Stimulated activated CD4-positive, alpha-beta T cell treated with anti-CD3 and anti-CD28 coated beads, TNF-alpha, amount 100 ng/mL, for 24 hours (primary cell): ENCODE measurements around the gene PIP4K2C.
A peak's percentile ranks its signal among the peaks of the same experiment; 100 is the strongest.

Experiments used
- DNase-seq, 3 experiments: peaks; one replicate each; pipeline ENCODE4 v3.0.0-alpha.2; 2020; ENCODE audit warnings: low read depth in 3 of 3

Gene PIP4K2C

DNA sequence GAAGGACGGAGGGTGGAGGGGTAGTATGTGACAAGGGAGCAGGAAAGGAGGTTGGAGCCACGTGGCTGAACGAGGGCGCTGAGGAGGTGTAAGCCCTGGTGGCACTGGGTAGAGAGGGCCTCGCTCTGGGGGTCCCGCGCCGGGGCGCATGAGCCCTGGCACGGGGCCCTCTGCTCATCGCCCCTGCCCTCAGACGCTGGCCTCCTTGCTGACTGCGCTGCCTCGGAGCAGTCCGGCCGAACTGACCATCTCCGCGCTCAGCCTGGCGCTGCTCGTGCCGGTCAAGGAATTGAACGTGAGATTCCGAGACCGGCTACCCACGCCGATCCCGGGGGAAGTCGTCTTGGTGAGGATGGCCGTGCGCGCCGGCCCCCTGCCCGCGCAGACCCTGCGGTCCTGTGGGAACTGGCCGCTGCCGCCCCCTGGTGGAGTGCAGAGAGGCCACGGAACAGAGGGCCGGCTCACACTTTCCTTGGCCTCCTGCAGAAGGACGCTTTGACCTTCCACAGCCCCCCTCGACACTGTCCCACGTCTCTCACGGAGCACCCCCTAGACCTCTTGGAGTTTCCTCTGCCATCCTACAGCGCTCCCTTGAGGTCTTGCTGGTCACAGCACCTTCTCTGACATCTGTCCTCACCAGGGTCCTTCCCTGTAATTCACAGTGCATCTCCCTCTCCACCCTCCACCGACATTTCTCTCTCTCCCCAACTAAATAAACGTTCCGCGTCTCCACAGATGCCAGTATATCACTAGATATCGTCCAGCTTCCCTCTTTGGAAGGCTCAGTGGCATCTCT is 30.7 kb downstream of the PIP4K2C start:
- DNase-seq = peak in 2 of 3 experiments; percentile 43 to 59

DNA sequence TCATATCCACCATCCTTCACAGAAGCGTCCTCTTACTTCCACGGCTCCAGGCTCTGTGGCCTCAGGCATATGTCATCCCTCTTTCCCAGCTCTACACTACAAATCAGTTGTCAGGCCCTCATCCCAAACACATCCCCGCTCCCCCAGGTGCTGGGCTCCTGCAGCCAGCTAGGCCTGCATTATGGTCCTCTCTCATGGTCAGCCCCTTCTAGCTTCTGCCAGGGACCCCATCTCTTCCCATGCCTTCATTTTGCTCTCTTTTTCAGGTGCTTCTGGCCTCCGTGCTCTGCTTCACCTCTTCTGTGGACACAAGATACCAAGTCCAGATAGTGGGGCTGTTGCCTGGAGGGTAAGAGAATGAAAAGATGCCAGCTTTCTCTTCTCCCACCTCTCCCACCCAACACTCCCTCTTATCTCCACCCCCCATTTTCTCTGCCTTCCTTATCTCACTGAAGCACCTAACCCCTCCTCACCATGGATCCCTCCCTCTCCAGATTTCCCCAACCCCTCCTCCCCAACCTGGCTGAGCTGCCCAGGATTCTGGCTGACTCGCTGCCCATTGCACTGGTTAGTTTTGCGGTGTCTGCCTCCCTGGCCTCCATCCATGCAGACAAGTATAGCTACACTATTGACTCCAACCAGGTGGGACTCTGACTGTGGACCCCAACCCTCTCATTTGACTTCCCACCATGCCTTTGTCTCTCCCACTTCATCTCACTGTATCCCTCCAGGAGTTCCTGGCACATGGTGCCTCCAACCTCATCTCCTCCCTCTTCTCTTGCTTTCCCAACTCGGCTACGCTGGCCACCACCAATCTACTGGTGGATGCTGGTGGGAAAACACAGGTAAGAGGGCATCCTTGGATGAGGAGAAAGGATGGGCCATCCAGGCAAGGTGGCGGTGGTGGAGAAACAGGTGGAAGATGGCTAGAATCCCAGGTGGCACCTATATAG is 31.6 kb downstream of the PIP4K2C start:
- DNase-seq = no peak

DNA sequence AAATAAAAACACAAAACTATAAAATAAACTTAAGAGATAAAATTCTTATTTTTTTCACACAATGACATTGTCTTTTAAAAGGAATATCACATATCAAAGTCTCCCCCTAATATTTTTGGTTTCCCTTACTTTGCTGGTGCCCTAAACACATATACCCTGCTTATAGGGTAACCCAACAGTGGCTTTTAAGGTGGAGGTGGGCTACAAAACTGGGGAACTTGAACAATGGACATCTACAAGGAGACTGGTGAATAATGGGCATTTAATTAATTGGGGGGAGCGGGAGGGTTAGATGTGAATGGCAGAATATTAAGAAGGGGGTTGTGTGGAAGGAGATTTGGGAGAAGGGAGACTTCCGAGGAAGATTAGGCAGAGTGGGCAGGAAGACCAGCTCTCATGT is 32.4 kb downstream of the PIP4K2C start:
- DNase-seq = no peak

DNA sequence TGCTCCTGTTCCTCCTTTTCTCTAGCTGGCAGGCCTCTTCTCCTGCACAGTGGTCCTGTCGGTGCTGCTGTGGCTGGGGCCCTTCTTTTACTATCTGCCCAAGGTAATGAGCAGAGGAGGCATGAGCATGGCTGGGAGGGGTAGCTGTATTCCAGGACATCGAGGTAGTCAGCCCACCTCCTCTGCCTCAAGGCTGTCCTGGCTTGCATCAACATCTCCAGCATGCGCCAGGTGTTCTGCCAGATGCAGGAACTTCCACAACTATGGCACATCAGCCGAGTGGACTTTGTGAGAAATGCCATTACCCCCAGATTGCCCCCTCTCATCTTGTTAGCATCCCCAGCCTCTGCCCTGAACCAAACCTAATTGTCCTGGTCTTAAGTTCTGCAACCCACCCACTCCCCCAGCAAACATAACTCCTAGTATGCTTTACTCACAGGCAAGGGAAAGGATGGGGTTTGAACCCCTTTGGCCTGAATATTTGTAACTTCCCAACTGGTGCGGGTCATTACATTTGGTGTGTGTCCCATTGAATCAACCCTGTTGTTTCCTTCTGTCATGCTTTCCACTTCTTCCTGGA is 32.9 kb downstream of the PIP4K2C start:
- DNase-seq = no peak

DNA sequence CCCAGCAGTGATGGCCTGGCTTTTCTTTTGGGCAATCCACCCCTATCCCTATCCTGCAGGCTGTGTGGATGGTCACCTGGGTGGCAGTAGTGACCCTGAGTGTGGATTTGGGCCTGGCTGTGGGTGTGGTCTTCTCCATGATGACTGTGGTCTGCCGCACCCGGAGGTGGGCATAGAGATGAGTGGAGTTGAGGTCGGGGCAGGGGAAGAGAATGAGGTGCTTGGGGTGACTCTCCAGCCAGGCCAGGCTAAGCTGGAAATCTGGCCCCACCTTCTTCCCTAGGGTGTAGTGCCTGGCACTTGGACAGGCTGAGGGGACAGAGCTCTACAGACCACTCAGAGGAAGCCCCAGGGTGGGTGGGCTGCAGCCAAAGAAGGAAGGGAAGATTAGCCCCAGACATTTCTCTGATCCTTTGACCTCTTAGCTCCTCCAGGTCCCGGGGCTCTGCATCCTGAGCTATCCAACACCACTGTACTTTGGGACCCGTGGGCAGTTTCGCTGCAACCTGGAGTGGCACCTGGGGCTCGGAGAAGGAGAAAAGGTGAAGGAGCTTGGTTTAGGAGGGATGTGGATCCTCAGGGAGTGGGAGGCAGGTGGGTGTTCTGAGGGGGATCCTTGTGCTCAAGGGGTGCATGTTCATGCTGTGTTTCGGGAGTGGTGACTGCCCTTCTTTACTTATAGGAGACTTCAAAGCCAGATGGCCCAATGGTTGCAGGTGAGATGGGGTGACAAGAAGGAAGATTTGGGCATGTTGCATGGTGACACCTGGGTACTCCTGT is 33.6 kb downstream of the PIP4K2C start:
- DNase-seq = no peak

DNA sequence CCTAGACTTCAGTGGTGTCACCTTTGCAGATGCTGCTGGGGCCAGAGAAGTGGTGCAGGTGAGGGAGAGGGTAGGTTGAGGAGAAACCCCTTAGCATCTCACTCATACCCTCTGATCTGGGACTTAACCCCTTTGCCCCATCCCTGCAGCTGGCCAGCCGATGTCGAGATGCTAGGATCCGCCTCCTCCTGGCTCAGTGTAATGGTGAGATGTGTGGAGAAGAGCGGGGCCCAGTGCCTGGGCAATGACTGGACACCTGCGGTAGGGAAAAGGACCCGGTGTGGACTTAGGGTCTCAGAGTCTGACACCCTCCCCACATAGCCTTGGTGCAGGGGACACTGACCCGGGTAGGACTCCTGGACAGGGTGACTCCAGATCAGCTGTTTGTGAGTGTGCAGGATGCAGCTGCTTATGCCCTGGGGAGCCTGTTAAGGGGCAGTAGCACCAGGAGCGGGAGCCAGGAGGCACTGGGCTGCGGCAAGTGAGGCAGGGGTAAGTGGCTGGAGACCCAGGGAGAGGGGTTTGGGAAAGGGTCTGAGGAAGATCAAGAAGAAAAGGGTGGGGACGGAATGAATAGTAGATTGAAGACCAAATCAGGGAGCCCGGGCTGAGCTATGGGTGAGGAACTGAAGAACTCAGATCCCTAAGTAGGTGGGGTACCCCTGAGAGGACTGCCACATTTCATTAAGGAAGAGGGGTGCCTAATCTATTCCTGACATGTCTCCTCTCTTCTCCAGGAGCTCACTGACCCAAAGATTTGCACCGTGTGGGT is 34.5 kb downstream of the PIP4K2C start:
- no peak for DNase-seq

DNA sequence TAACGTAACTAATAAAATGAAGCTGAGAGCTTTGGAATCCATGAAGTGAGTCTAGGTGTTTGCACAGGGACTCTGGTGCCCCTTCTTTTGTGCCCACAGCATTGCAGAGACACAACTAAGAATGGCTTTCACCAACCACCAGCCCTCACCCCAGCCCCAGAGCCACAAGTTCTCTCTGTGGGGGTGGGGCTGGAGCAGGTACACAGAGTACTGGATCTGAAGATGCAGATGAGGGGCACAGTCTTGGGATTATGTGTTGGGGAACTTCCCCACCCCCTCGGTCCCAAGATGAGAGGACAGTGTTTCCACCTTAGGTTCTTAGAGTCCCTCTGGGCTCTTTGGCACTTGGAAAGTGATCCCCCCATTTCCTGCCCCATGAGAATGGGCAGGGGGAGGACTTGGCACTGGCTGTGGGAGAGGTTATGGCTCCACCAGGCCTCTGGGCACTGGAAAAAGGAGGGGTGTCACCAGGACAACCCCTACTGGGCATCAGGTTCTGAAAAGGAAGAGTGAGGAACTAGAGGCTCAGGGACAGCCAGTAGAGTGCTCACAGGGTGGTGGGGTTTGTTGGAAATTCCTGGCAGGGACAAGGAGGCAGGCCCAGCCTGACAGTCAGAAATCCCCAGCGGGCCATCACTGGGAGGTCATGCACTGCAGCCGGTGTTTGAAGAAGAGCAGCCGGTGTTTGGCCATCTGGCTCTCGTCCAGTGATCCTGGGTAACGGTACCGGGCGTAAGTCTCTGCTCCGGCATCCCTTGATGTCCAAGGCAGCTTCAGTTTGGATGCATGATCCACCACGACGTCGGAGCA is 35.3 kb downstream of the PIP4K2C start:
- DNase-seq = no peak

DNA sequence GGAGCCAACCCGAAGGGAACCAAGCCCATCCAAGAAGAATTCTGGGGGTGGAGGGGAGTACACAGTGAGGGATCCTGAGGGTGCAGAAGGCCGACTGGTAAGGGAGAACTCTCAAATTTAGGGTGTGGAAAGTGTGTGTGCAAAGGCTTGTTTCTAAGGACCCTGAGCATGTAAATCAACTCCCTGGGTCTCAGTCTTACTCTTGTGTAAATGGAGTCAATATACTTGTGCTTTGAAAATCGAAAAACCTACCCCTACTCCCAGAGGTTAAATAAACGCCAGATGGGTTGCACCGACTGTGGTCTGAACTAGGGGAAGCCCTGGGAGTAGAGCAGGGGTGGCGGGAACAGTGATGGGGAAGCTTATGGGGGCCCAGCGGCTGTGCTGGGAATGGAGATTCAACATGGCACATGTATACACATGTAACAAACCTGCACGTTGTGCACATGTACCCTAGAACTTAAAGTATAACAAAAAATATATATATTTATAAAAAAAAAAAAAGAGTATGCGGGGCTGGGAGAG is 36.0 kb downstream of the PIP4K2C start:
- DNase-seq = no peak

DNA sequence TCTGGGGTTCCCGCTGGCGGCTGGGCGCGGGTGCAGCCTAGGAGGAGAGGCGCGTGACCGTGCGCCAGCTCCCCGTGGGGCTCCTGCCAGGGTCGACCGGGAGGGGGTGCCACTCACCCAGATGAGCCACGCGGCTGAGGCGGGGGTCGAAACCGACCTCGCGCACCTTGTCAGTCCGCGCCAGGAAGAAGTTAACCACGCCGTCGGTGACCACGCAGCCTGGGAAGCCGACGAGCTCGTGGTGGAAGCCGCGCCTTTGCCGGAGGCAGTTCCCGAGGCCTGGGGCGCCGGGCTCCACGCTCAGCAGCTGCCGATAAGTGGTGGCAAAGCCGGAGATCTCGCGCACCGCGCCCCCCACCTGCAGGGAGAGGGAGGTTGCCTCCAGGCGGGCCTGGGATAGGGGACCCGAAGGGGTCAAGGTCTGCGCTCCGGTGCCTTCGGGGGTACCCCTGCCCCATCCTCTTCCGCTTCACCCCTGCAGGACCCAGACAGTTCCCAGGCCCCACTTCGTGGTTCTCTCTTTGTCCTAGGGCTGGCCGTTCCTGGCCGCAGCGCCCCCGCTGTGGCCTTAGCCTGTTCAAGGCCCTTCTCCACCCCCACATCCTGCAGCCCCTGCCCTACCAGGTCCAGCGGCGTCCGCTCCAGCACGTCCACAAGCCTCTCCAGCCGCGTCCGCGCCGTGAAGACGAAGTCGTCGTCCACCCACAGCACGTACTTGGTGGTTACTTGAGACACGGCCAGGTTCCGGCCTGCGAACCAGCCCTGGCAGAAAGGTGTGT is 36.7 kb downstream of the PIP4K2C start:
- DNase-seq = no peak

DNA sequence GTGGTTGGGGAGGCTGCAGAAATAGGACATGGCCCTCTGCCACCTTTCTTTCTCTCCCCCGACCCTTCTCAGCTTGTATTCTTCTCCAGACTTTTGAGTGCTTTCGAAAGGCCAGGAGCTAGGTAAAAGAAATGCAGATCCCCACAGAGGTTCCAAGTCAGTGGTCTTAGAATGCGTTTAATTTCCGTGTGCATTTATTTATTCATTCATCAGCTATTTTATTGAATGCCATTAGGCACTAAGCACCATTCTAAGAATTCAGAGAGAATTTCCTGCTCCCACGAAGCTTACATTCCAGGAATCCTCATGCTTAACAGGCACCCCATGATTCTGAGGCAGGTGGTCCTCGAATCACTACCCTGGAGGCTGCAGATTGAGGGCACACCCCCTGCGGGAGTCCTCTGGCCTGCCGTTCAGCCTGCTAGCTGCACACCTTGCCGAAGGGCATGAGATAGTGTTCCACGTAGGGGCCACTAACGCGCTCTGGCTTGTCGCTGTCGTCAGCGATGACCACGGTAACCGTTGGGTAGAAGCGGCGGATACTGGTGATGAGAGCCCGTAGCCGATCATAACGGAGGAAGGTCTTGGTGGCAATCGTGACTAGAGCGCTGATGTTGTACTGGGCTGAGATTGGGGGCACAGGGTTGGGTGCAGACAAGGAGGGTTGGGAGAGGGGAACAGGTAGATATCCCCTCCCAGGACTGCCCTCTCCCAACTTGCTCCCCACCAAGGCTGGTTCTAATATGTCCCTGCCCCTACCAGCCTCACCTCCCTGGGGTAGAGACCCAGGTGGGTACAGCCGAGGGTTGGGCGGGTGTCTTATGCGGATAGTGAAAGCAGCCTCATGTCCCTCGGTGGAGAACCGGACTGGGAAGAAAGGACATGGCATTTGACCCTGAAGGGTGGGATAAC is 37.5 kb downstream of the PIP4K2C start:
- DNase-seq = no peak

DNA sequence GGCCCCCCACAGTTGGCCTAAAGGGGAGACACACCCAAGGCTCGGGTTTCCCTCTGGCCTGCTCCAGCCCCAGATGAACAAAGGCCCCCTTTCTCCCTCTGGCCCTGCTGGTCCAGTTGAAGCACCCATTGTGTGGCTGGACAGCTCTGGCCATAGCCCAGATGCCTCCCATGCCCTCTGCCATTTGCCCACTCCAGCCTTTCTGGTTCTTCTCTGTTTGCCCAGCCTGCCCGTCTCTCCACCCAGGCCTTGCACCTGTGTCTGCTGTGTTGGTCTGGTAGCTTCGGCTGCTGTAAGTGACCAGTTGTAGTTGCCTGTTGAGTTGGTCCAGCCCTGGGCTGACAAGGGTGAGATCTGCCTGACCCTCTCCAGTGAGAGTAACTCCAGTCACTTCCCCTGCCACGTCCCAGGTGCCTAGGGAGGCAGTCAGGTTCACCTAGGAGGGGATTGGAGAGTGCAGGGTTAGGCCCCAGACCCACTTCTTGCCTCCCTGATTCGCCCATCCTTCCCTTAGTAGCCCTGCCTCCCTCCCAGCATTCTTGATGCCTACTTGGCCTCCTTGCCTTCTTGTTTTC is 39.0 kb downstream of the PIP4K2C start:
- no peak for DNase-seq

DNA sequence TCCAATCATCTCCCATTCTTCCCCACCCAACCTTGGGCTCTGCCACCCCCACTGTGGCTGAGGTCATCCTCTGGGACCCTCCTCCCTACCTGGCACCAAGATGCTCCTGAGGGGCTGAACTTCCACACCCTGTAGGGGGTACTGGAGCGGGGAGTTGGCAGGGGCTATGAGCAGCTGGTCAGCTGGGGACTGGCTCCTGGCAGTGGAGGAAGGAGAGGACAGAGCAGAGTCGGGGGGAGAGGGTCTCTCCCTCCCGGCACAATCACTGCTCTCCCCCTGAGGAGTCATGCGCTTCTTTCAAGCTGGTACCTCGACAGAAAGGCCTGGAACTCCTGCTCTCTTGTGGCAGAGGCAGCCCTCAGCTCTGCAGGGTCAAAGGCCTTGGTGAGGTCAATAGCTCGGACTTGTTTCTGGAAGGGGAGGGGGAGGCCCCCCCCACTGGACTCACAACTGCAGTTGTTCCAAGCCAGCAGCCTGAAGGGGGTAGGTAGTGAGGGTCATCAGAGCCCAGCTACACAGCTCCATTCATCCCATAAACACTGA is 40.0 kb downstream of the PIP4K2C start:
- DNase-seq = no peak

DNA sequence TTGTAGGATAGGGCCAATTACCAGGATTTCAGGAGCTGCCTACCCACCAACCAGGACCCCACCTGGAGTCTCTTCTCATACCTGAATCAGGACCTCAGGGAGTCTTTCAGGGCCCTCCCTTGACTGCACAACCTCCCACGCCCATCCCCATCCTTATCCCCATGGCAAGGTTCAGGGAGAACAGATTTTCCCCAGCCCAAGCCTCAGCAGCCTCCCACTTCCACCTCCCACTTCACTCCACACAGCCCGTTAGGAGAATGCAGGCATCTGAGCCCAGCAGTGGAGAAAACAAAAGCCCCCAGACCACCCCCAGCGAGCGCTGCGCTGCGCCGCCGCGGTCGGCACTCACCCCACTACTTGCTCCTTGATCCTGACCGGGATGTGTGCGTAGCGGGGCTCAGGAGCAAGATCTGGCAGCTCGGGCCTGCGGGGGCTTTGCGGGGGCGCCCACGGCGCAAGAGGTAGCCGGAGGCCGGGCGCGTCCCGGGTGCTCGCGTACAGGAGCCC is 40.6 kb downstream of the PIP4K2C start:
- no peak for DNase-seq

DNA sequence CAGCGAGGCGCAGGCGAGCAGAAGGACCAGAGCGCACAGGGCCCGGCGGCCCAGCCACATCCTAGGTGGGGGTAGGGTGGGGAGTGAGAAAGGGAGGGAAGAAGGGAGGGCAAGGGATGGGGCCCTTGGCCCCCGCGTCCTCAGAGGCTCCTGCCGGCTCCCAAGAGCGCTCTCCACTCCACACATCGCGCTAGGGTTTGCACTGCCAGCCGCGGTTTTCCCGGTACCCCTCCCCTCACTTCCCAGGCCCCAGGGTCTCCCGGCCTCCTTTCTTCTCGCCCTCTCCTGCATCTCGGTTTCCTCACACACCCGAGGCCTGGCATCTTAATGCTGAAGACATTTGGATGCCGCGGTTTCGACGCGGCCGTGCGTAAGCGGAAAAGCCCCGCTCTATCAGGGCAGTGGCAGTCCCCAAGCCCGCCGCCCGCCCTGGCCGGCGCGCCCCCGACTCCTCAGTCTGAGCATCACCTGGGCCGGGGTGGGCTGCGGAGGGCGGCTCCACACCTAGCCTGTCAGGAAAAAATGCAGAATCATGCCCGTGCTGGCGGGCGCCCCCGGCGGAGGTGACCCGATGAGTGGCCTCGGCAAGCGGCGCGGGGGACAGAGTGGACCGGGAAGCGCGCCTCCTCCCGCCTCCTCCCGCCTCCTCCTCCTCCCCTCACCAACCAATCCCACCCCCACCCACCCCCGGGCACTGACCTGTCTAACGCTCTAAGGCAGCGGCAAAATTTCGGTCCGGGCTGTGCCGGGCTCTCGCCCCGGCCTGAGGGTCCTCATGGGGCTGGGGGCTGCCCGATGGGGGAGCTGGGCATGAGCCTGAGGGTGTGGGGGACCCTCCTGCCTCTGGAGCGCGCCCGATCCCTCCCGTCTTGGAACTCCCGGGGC is 41.3 kb downstream of the PIP4K2C start:
- peak in 1 of 3 experiments; percentile 25 for DNase-seq

DNA sequence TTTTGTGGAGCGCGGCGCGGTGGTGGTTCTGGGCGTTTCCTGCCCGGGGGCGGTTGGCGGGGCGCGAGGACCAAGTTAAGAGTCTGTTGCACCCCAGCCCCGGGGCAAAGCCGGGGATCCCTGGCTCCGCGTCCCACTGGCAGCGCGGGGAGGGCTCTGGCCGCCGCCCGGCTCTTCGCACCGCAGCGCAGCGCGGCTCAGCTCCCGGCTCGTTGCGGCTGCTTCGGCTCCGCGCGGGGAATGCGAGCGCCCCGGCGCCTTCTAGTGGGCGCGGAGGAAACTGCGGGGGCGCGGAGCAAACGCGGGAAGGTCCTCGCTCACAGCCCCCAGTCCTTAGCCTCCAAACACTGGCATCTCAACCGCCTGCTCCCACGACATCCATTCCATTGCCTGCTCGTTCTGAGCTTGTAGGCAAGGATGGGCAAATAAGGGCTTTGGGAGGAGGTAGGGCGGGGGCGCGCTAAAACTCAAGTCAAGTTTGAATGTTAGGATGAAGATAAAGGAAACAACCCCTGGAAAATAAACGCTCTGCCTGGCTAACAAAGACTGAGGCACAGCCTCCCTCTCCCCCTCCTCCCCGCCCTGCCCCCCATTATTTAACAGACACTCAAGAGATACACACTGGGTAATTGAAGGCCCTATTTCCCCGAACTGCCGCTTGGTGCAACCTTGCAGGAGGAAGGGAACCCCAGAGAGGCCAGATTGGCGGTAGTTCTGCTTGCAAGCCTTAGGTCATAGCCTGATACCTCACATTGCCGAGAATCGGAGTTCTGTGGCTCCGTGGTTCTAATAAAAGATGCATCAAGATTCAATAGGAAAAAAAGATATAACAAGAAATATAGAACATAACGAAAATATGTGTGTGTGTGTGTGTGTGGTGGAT is 42.2 kb downstream of the PIP4K2C start, which contains the start of gene B4GALNT1:
Gene B4GALNT1, minus strand, starts transcription at position 244 of the 883 bp plus-strand sequence. CDS start 1,069 bp downstream, outside the sequence.
- DNase-seq = peak; percentile 40 to 67 (median 41)
